Measurements from ENCODE around the gene CEP41. TPM values are rescaled to one million over a fixed set of nuclear protein-coding genes. Genes with fewer than 3 reads are reported as not detected.

The CEP41 gene
- total and polyA plus RNA-seq, 2 donors (not counting 3 experiments of a cell fraction or from before 2014, with no cell fraction given) = 19.5 to 26.8 TPM

- intact Hi-C loops (cut with micrococcal nuclease) = no loop called here
- H3K9ac ChIP-seq (replicated peaks; ENCODE audit: extremely low read depth, insufficient read depth, low read length) = no peak overlapping the region
- no TSS peak for BruUV-seq (replicated peaks)
- DNase-seq (ENCODE audit: low read depth, low spot score) = no peak
- no peak overlapping the region for H2AFZ ChIP-seq (ENCODE audit: low read depth, low read length)
- no peak overlapping the region for H3K27ac ChIP-seq (ENCODE audit: insufficient read depth, low read depth, low read length)
- no peaks in the 10 kb centered on the region for H4K20me1 ChIP-seq (replicated peaks; ENCODE audit: control insufficient read depth, extremely low read depth, insufficient read depth, low read length)
- no peak for FAIRE-seq
- H3K9me3 ChIP-seq (replicated peaks; ENCODE audit: control insufficient read depth, insufficient read depth, low read length) = no peaks in the 10 kb centered on the region
- CTCF ChIA-PET = no interaction called here
- no peak overlapping the region for H3K4me3 ChIP-seq (replicated peaks in 1 of 3; ENCODE audit: insufficient read depth in 1 of 3, low read depth in 1 of 3, low read length in 3 of 3)
- dilution Hi-C loops (cut with MboI; ENCODE audit: extremely low pct_ligation_motif_present, low sequenced_read_pairs) = no loop called here
- no peaks in the 10 kb centered on the region for H3K27me3 ChIP-seq (ENCODE audit: control insufficient read depth in 2 of 2, insufficient read depth in 2 of 2, low read length in 2 of 2)
- H3K36me3 ChIP-seq (ENCODE audit: control insufficient read depth in 2 of 2, extremely low read depth in 1 of 2, insufficient read depth in 2 of 2, low read length in 2 of 2) = no peaks in the 10 kb centered on the region
- no peaks in the 10 kb centered on the region for H3K4me1 ChIP-seq (ENCODE audit: control insufficient read depth, extremely low read depth, insufficient read depth, low read length)
- H3K9me1 ChIP-seq (replicated peaks; ENCODE audit: control insufficient read depth, extremely low read depth, insufficient read depth, low read length) = no peaks in the 10 kb centered on the region
- POLR2A ChIA-PET = no interaction called here
- H3K79me2 ChIP-seq (ENCODE audit: control insufficient read depth, insufficient read depth, low read length) = no peaks in the 10 kb centered on the region
- H3K4me2 ChIP-seq (ENCODE audit: insufficient read depth, low read length) = no peak overlapping the region
- TF ChIP-seq POLR2A (IDR thresholded peaks at IDR 0.05; ENCODE audit: low read depth, low read length) (no peak), CTCF (IDR thresholded peaks at IDR 0.05; ENCODE audit: extremely low read depth in 1 of 2, insufficient read depth in 1 of 2, low read depth in 1 of 2, low read length in 2 of 2) (no peak), POLR2AphosphoS5 (IDR thresholded peaks at IDR 0.05; ENCODE audit: insufficient read depth, low read depth, low read length) (no peak), FOS (IDR thresholded peaks at IDR 0.05; ENCODE audit: borderline replicate concordance, insufficient read depth, low read length) (no peak), MAX (IDR thresholded peaks at IDR 0.05; ENCODE audit: insufficient read depth, insufficient read length) (no peak), GATA2 (IDR thresholded peaks at IDR 0.05; ENCODE audit: insufficient read depth, insufficient read length, low read depth, low read length) (no peak), MYC (IDR thresholded peaks at IDR 0.05; ENCODE audit: low read depth, low read length) (no peak), JUN (IDR thresholded peaks at IDR 0.05; ENCODE audit: borderline replicate concordance, insufficient read depth, insufficient read length, low read depth) (no peak), EZH2 (IDR thresholded peaks at IDR 0.05; ENCODE audit: borderline replicate concordance, low read depth, low read length, severe bottlenecking) (no peak)
Observed at GRCh38 chr7:130386876-130387275, 53.9 kb downstream of the CEP41 start.

Data from endothelial cell of umbilical vein (primary cell).